Rectal smooth muscle tissue (tissue), 1 donor: ENCODE data around the gene C1orf56.
"Not testable (repeated sequence)": the region's sequence is repeated elsewhere in the genome, so short reads cannot be mapped to it uniquely, and the experiment has no call there.

Experiments
- H3K27ac ChIP-seq: one replicate; pipeline ENCODE4 v1.7.0; 2013; ENCODE audit warnings: low read depth, low read length, inconsistent platforms
- H3K27me3 ChIP-seq: one replicate; pipeline ENCODE4 v1.7.0; 2013; ENCODE audit warnings: low read length; ENCODE audit not compliant: control insufficient read depth, insufficient read depth
- H3K36me3 ChIP-seq: one replicate; pipeline ENCODE4 v1.7.0; 2013; ENCODE audit warnings: low read length; ENCODE audit not compliant: control insufficient read depth, insufficient read depth
- H3K4me1 ChIP-seq: one replicate; pipeline ENCODE4 v1.7.0; 2013; ENCODE audit warnings: low read length; ENCODE audit not compliant: control insufficient read depth, insufficient read depth
- H3K4me3 ChIP-seq: one replicate; pipeline ENCODE4 v1.7.0; 2013; ENCODE audit warnings: low read length
- H3K9ac ChIP-seq: one replicate; pipeline ENCODE4 v1.7.0; 2013; ENCODE audit warnings: low read length

Gene C1orf56

DNA sequence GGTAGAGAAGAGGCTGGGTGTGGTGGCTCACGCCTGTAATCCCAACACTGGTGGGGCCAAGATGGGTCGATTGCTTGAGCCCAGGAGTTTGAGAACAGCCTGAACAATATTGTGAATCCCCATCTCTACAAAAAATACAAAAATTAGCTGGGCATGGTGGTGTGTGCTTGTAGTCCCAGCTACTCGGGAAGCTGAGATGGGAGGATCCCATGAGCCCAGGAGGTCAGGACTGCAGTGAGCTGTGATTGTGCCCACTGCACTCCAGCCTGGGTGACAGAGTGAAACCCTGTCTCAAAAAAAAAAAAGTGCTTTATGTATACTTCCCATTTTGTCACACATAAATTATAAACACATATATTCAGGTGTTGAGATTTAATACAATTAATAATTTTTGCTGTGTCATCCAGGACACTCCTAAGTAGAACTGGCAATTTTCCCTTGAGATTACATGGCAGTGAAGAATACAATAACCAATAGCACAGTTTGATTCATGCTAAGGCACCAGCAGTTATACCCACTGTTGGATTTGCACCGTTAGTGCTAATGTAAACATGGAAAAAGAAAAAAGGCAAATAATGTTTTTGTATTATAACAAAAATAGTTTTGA is 38.5 kb downstream of the C1orf56 start:
- H3K27ac ChIP-seq: no peak overlapping the region
- no peaks in the 10 kb centered on the region for H3K4me1 ChIP-seq
- H3K4me3 ChIP-seq: no peak overlapping the region
- no peaks in the 10 kb centered on the region for H3K36me3 ChIP-seq
- no peaks in the 10 kb centered on the region for H3K27me3 ChIP-seq
- no peak overlapping the region for H3K9ac ChIP-seq

DNA sequence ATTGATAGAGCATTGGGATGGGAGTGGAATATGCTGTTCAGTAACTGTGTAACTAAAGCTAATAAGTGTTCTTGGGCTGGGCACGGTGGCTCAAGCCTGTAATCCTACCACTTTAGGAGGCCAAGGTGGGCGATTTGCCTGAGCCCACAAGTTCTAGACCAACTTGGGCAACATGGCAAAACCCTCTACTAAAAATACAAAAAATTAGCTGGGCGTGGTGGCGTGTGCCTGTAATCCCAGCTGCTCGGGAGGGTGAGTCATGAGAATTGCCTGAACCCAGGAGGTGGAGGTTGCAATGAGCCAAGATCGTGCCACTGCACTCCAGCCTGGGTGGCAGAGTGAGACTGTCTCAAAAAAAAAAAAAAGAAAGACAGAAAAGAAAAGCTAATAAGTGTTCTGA is 49.9 kb downstream of the C1orf56 start:
- H3K9ac ChIP-seq, H3K27ac ChIP-seq, H3K4me3 ChIP-seq, H3K36me3 ChIP-seq, H3K27me3 ChIP-seq, H3K4me1 ChIP-seq: not testable (repeated sequence)

DNA sequence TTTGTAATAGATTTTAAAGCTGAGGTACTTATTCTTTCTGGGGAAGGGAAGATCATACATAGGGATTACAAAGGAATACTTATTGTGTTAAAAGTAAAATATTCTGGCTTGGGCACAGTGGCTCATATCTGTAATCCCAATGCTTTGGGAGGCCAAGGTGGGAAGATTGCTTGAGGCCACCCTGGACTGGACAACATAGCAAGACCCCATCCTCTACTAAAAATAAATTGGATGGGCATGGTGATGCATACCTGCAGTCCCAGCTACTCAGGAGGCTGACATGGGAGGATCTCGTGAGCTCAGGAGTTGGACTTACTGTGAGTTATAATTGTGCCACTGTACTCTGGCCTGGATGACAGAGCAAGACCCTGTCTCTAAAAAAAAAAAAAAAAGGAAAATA is 50.6 kb downstream of the C1orf56 start:
- Histone ChIP-seq H3K36me3 (no peaks in the 10 kb centered on the region), H3K27ac (no peak overlapping the region), H3K9ac (no peak overlapping the region), H3K4me1 (no peaks in the 10 kb centered on the region), H3K27me3 (no peaks in the 10 kb centered on the region), H3K4me3 (no peak overlapping the region)
